HepG2 (cell line): ENCODE measurements around the gene IP6K1. TPM values are rescaled to one million over a fixed set of nuclear protein-coding genes. Genes with fewer than 3 reads are reported as not detected.

Experiments used
- GZF1 ChIP-seq: sonication (generic); formaldehyde crosslinking; IDR thresholded peaks from 2 replicates; pipeline ENCODE4 v1.5.1; 2020; ENCODE audit warnings: mild to moderate bottlenecking, missing genetic modification reagents
- JDP2 ChIP-seq: sonication (generic); formaldehyde crosslinking; IDR thresholded peaks from 2 replicates; pipeline ENCODE4 v1.8.1; 2022; ENCODE audit warnings: missing genetic modification reagents, borderline replicate concordance
- MEF2D ChIP-seq: sonication (generic); formaldehyde crosslinking; IDR thresholded peaks from 2 replicates; pipeline ENCODE4 v1.5.1; 2020; ENCODE audit warnings: mild to moderate bottlenecking, missing genetic modification reagents
- MTF2 ChIP-seq: sonication (generic); formaldehyde crosslinking; IDR thresholded peaks from 2 replicates; pipeline ENCODE4 v1.5.0; 2020; ENCODE audit warnings: missing genetic modification reagents, borderline replicate concordance
- MYC ChIP-seq: sonication (generic); formaldehyde crosslinking; IDR thresholded peaks from 2 replicates; pipeline ENCODE4 v1.9.0; 2021; ENCODE audit warnings: missing genetic modification reagents, borderline replicate concordance
- NCOR1 ChIP-seq: fragments of 200-600 bp; sonication (generic); IDR thresholded peaks from 2 replicates; pipeline ENCODE4 v1.7.0; 2017; ENCODE audit warnings: antibody characterized with exemption, low read length, borderline replicate concordance
- NFATC3 ChIP-seq: sonication (generic); formaldehyde crosslinking; IDR thresholded peaks from 2 replicates; pipeline ENCODE4 v1.5.1; 2020; ENCODE audit warnings: mild to moderate bottlenecking, missing genetic modification reagents
- SIN3B ChIP-seq: fragments of 150-350 bp; IDR thresholded peaks from 2 replicates; pipeline ENCODE4 v1.6.1; 2014; ENCODE audit warnings: low read length
- TSC22D2 ChIP-seq: sonication (generic); formaldehyde crosslinking; IDR thresholded peaks from 2 replicates; pipeline ENCODE4 v1.5.1; 2020; ENCODE audit warnings: missing genetic modification reagents, mild to moderate bottlenecking, borderline replicate concordance
- ZFP41 ChIP-seq: sonication (generic); formaldehyde crosslinking; IDR thresholded peaks from 2 replicates; pipeline ENCODE4 v1.4.0; 2020; ENCODE audit warnings: mild to moderate bottlenecking, missing genetic modification reagents, borderline replicate concordance
- ZNF121 ChIP-seq: sonication (generic); formaldehyde crosslinking; IDR thresholded peaks from 2 replicates; pipeline ENCODE4 v1.5.0; 2020; ENCODE audit warnings: mild to moderate bottlenecking, missing genetic modification reagents
- ZNF234 ChIP-seq: sonication (generic); formaldehyde crosslinking; conservative IDR thresholded peaks from 2 replicates; pipeline ENCODE4 v1.5.1; 2020; ENCODE audit warnings: mild to moderate bottlenecking, missing genetic modification reagents
- ZNF282 ChIP-seq: fragments of 450-650 bp; IDR thresholded peaks from 2 replicates; pipeline ENCODE4 v1.6.1; 2018; ENCODE audit not compliant: partially characterized antibody
- ZNF3 ChIP-seq: IDR thresholded peaks from 2 replicates; pipeline ENCODE4 v1.7.0; 2017; ENCODE audit warnings: inconsistent platforms
- ZNF432 ChIP-seq: sonication (generic); formaldehyde crosslinking; IDR thresholded peaks from 2 replicates; pipeline ENCODE4 v1.5.0; 2020; ENCODE audit warnings: missing genetic modification reagents, mild to moderate bottlenecking, borderline replicate concordance
- ZNF543 ChIP-seq: sonication (generic); formaldehyde crosslinking; IDR thresholded peaks from 2 replicates; pipeline ENCODE4 v1.4.0; 2020; ENCODE audit warnings: mild to moderate bottlenecking, missing genetic modification reagents
- ZNF546 ChIP-seq: sonication (generic); formaldehyde crosslinking; conservative IDR thresholded peaks from 2 replicates; pipeline ENCODE4 v1.8.1; 2023; ENCODE audit warnings: mild to moderate bottlenecking, missing genetic modification reagents
- ZNF724P ChIP-seq: sonication (generic); formaldehyde crosslinking; IDR thresholded peaks from 2 replicates; pipeline ENCODE4 v1.8.0; 2022; ENCODE audit warnings: missing genetic modification reagents, borderline replicate concordance
- ZNF775 ChIP-seq: sonication (generic); formaldehyde crosslinking; IDR thresholded peaks from 2 replicates; pipeline ENCODE4 v1.4.0; 2020; ENCODE audit warnings: missing genetic modification reagents, mild to moderate bottlenecking, moderate library complexity, borderline replicate concordance
- polyA plus RNA-seq, 8 experiments: library from polyadenylated mRNA; depleted of rRNA in 3 of 8; stranded (reverse) in 7 of 8; unstranded in 1 of 8; fragments of >200 nt; fragmentation: Illumina TruSeq in 4 of 8; extraction: Trizol in 4 of 8; gene quantifications; 2 replicates each; pipeline versions ENCODE4 v1.2.1 to v1.2.3, GENCODE V29; 2011 to 2016; ENCODE audit warnings: low read depth in 4 of 8, missing spikeins in 1 of 8, mixed read lengths in 1 of 8; ENCODE audit not compliant: insufficient read depth in 1 of 8
- total RNA-seq, 5 experiments: library from RNA; depleted of rRNA; stranded (reverse); fragments of >200 nt; fragmentation: Illumina TruSeq; extraction: Trizol; gene quantifications; 2 replicates each; pipeline ENCODE4 v1.2.3, GENCODE V29; 2016; ENCODE audit warnings: low read depth in 1 of 5
- TF ChIP-seq, protein P1 (sequence below): sonication (generic); formaldehyde crosslinking; IDR thresholded peaks from 2 replicates; pipeline ENCODE4 v1.9.0; 2022; ENCODE audit warnings: missing genetic modification reagents, mild to moderate bottlenecking, borderline replicate concordance
- TF ChIP-seq, protein P2 (sequence below): sonication (generic); formaldehyde crosslinking; IDR thresholded peaks from 2 replicates; pipeline ENCODE4 v1.8.1; 2022; ENCODE audit warnings: low read depth, mild to moderate bottlenecking, missing genetic modification reagents
- TF ChIP-seq, protein P3 (sequence below): sonication (generic); formaldehyde crosslinking; IDR thresholded peaks from 2 replicates; pipeline ENCODE4 v1.5.0; 2020; ENCODE audit warnings: missing genetic modification reagents, mild to moderate bottlenecking, borderline replicate concordance
- TF ChIP-seq, protein P4 (sequence below): sonication (generic); formaldehyde crosslinking; IDR thresholded peaks from 2 replicates; pipeline ENCODE4 v1.4.0; 2020; ENCODE audit warnings: missing genetic modification reagents

Gene IP6K1
- total and polyA plus RNA-seq, 2 of the 13 experiments (the other 11 are each of a cell fraction or from before 2014, with no cell fraction given) = 17.7 to 29.7 TPM

DNA sequence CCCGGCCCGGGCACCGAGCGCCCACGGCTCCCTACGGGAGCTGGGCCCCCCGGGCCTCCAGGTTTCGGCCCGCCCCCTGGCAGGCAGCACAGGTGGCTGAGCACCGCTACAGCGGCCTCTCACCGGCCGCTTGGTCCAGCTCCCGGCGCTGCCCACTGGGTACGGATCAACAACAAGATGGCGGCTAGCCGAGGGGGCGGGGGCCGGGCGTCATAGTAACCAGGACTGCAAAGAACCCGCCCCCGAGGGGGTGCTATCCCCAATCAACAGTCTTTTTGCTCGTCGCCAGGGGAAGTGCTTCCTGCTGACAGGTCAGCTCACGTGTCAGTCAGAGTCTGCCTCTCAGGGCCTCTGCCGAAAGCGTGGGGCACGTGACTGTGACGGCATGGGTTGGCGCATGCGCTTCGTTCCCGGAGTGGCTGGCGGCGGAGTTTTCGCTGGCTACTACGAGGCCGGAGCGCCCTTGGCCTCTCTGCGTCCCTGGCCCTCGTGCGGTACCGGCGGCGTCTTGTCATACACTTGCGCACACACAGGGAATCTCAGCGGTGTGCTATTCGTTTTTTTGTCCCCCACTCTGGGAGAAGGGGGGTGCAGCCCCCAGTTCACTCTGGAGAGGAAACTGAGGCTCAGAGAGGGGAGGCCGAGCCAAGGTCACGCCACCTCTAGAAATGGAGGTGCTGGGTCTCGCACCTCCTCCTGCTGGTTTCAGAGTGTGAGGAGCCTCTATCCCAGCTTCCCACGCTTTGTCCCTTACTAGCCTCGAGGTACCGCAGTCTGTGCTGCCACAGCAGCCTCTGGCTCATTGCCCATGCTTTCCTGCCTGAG, at the start of gene IP6K1 (continued):
- TF ChIP-seq NCOR1 (no peak), ZNF724P (CRISPR knock-in tag) (peak; percentile 88; the same call in 1 of the 2 replicates), MYC (CRISPR knock-in tag) (peak; percentile 85), MEF2D (CRISPR knock-in tag) (peak; percentile 70), ZNF282 (no peak), ZFP41 (CRISPR knock-in tag) (no peak), MTF2 (CRISPR knock-in tag) (no peak), ZNF543 (CRISPR knock-in tag) (no peak), ZNF121 (CRISPR knock-in tag) (no peak), GZF1 (CRISPR knock-in tag) (no peak), TSC22D2 (CRISPR knock-in tag) (peak; percentile 66; the same call in 1 of the 2 replicates), ZNF3 (CRISPR knock-in tag) (no peak), ZNF234 (CRISPR knock-in tag) (no peak), ZNF546 (CRISPR knock-in tag) (no peak), SIN3B (0 out of 2 replicates have a peak, but pooled peaks have one; percentile 27), NFATC3 (CRISPR knock-in tag) (no peak), ZNF432 (CRISPR knock-in tag) (no peak), JDP2 (CRISPR knock-in tag) (no peak), ZNF775 (CRISPR knock-in tag) (0 out of 2 replicates have a peak, but pooled peaks have one; percentile 56)
- TF ChIP-seq, protein P1, sequence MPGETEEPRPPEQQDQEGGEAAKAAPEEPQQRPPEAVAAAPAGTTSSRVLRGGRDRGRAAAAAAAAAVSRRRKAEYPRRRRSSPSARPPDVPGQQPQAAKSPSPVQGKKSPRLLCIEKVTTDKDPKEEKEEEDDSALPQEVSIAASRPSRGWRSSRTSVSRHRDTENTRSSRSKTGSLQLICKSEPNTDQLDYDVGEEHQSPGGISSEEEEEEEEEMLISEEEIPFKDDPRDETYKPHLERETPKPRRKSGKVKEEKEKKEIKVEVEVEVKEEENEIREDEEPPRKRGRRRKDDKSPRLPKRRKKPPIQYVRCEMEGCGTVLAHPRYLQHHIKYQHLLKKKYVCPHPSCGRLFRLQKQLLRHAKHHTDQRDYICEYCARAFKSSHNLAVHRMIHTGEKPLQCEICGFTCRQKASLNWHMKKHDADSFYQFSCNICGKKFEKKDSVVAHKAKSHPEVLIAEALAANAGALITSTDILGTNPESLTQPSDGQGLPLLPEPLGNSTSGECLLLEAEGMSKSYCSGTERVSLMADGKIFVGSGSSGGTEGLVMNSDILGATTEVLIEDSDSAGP (CRISPR knock-in tag) = peak; percentile 62
- TF ChIP-seq, protein P2, sequence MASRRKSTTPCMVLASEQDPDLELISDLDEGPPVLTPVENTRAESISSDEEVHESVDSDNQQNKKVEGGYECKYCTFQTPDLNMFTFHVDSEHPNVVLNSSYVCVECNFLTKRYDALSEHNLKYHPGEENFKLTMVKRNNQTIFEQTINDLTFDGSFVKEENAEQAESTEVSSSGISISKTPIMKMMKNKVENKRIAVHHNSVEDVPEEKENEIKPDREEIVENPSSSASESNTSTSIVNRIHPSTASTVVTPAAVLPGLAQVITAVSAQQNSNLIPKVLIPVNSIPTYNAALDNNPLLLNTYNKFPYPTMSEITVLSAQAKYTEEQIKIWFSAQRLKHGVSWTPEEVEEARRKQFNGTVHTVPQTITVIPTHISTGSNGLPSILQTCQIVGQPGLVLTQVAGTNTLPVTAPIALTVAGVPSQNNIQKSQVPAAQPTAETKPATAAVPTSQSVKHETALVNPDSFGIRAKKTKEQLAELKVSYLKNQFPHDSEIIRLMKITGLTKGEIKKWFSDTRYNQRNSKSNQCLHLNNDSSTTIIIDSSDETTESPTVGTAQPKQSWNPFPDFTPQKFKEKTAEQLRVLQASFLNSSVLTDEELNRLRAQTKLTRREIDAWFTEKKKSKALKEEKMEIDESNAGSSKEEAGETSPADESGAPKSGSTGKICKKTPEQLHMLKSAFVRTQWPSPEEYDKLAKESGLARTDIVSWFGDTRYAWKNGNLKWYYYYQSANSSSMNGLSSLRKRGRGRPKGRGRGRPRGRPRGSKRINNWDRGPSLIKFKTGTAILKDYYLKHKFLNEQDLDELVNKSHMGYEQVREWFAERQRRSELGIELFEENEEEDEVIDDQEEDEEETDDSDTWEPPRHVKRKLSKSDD = peak; percentile 90
- TF ChIP-seq, protein P3, sequence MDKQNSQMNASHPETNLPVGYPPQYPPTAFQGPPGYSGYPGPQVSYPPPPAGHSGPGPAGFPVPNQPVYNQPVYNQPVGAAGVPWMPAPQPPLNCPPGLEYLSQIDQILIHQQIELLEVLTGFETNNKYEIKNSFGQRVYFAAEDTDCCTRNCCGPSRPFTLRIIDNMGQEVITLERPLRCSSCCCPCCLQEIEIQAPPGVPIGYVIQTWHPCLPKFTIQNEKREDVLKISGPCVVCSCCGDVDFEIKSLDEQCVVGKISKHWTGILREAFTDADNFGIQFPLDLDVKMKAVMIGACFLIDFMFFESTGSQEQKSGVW (CRISPR knock-in tag) = no peak
- TF ChIP-seq, protein P4, sequence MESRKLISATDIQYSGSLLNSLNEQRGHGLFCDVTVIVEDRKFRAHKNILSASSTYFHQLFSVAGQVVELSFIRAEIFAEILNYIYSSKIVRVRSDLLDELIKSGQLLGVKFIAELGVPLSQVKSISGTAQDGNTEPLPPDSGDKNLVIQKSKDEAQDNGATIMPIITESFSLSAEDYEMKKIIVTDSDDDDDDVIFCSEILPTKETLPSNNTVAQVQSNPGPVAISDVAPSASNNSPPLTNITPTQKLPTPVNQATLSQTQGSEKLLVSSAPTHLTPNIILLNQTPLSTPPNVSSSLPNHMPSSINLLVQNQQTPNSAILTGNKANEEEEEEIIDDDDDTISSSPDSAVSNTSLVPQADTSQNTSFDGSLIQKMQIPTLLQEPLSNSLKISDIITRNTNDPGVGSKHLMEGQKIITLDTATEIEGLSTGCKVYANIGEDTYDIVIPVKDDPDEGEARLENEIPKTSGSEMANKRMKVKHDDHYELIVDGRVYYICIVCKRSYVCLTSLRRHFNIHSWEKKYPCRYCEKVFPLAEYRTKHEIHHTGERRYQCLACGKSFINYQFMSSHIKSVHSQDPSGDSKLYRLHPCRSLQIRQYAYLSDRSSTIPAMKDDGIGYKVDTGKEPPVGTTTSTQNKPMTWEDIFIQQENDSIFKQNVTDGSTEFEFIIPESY (CRISPR knock-in tag) = no peak
